ENCODE results near the gene ZNF469.
"Not testable (repeated sequence)": the region's sequence is repeated elsewhere in the genome, so short reads cannot be mapped to it uniquely, and the experiment has no call there.

Gene ZNF469

GRCh38 chr16:88395669-88396584 is 13.2 kb downstream of the ZNF469 start:
- no peak for DNase-seq

- DNase-seq = no peak
Observed at GRCh38 chr16:88398170-88398873, 15.6 kb downstream of the ZNF469 start.

GRCh38 chr16:88398874-88399178 is 16.1 kb downstream of the ZNF469 start:
- DNase-seq = no peak

- DNase-seq = no peak
Observed at GRCh38 chr16:88400186-88400585, 17.4 kb downstream of the ZNF469 start.

DNA sequence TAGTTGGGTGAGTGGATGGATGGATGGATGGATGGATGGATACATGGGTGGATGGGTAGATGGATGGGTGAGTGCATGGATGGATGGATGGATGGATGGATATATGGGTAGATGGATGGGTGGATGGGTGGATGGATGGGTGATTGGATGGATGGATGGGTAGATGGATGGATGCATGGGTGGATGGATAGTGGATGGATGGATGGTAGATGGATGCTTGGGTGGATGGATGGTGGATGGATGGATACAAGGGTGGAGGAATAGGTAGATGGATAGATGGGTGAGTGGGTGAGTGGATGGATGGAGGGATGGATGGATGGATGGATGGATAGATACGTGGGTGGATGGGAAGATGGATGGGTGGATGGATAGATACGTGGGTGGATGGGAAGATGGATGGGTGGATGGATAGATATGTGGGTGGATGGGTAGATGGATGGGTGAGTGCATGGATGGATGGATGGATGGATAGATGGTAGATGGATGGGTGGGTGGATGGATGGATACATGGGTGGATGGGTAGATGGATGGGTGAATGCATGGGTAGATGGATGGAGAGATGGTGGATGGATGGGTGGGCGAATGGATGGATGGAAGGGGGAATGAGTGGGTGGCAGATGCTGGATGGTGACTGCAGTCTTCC is 19.0 kb downstream of the ZNF469 start:
- no peak for DNase-seq

GRCh38 chr16:88402551-88403240 is 19.9 kb downstream of the ZNF469 start:
- no peak for DNase-seq

DNA sequence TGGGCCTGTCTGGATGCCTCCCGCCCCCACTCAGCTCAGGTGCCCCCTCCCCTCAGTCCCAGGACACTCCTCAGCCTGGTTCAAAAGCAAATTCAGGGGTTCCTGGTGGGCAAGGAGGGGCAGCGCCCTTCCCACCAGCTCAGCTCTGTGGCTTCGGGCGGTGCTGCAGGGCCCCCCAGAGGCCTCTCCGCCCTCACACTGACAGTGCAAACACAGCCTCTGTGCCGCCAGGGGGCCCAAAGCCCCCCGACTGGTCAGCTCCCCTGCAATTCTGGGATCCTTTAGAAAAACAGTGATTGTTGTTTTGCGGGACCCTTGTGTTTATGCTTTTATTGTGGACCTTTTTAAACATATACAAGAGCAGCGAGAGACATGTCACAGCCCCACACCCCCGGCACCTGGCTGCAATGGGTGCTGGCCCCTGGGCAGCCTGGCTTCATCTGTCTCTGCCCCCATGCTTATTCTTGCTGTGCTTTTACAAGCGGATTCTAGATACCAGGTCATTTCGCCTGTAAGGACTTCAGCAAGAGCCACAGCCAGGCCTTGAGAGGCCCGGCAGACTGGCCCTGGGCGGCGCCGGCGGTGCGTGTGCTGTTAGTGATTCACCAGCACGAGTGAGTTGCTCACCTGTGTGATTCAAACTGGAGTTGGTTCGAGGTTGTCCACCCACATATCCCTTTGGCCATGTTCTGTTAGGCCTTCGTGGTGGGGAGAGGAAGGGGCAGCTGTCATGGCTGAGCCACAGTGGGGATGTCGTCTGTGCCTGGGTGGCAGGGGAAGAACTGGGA is 21.2 kb downstream of the ZNF469 start:
- no peak for DNase-seq

- no peak for DNase-seq
Observed at GRCh38 chr16:88404769-88405168, 22.0 kb downstream of the ZNF469 start.

DNA sequence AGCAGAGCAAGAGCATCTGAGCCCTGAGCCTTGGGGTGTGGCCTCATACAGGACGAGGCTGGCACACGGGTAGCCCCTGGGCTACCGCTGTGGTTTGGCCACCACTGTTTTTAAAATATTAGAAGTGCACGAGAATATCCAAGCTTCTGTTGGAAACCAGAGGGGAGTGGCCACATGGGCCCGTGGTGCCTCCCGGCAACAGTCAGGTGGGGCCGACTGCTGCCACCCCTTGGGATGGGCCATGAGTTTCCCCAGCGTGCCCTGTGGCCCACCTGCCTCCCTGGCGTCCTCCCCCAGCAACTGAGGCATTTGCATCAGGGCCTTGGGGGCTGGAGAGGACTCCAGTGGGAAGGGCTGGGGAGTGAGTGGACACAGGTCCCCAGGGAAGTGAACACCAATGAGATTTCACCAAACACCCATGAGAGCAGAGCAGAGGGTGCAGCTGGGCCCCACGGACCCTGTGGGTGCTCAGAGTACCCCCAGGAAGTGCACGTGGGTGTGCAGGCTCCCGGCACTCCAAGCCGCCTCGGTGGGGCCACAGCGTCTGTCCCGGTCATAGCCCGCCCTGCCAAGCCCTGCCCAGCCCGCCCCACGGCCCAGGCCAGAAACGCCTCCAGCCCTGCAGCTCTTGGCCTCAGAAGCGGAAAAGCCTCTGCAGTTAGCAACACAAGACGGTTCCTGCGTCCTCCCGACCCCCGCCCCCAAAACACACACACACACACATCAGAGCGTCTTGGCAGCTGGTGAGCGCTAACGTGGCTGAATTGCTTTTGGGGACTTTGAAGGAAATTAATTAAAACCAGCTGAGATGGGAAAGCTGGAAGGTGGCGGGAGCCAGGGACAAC is 22.7 kb downstream of the ZNF469 start:
- no peak for DNase-seq

GRCh38 chr16:88406096-88407041 is 23.6 kb downstream of the ZNF469 start:
- DNase-seq = no peak

- DNase-seq = no peak
Observed at GRCh38 chr16:88407042-88407420, 24.3 kb downstream of the ZNF469 start.

GRCh38 chr16:88407807-88408206 is 25.0 kb downstream of the ZNF469 start:
- no peak for DNase-seq

DNA sequence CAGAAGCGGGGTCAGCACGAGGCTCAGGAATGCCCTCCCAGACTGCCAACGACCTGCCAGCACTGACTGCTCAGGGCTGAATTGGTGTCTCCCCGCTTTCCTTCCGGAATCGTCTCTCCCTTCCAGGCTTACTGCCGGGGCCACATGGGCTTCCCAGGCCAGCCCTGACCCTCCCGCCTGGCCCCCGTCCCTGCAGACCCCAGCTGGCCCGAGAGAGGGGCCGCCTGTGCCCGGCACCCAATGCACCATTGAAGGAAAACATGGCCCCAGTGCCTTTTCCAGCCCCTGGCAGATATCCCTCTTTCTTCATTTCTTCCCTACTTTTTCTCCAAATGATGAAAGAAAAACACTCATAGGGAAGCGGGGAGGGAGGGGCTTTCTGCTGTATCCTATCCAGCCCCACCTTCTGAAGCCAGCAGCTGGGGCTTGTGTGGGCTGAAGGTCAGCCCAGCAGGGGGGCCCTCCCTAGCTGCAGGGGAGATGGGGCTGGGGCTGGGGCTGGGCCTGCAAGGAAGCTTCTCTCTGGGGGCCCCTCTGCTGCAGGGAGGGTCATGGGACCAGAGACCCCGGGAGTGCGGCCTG is 25.9 kb downstream of the ZNF469 start:
- DNase-seq = no peak

DNA sequence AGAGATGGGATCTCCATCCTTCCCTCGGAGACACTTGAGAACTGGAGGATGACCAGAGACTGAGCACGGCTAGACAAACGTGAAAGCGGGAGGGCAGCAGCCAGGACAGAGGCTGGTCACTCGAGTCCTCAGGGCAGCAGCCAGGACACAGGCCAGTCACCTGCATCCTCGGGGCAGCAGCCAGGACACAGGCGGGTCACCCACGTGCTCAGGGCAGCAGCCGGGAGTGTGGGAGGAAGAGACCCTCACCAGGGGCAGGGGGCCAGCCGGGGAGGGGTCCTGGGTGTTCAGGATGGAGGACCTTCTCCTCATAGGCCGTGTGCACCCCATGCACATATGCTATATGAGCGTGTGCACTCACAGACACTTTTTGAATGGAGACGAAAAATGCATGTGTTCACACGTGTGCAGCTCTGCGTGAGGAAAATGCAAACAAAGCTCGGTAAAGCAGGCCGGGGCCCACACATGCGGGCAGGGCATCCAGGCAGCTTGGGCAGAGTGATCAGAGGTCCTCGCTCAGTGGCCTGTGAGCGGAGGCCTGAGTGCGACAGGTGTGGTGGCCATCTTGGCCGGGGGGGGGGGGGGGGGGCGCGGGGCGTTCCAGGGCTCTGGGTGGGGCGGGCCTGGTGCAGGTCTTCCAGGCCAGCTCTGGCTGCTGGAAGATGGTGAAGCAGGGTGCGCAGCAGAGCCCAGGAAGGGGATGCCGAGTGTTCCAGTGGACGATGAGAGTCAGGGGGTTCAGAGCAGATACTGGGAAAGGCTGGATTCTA is 26.7 kb downstream of the ZNF469 start:
- DNase-seq = no peak

GRCh38 chr16:88410297-88410968 is 27.7 kb downstream of the ZNF469 start:
- DNase-seq = not testable (repeated sequence)

- no peak for DNase-seq
Observed at GRCh38 chr16:88411951-88412576, 29.3 kb downstream of the ZNF469 start.

DNA sequence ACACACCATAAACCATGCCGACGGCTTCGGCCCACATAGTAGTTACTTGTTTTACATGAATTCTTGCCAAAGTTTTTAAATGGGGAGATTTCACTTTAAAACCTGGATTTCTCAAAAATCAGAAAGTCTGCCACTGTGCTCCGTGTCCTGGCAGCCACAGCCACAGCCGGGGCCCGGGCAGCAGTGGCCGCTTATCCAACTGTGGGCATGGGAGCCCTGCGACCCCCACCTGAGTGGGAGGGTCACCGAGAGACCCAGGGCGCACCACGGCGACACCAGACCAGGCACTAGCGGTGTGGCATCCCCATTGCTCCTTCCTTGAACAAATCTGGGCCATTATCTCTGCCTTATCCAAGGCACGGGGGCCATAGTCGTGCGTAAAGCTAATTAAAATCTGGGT is 30.0 kb downstream of the ZNF469 start:
- no peak for DNase-seq

GRCh38 chr16:88413231-88413630 is 30.5 kb downstream of the ZNF469 start:
- DNase-seq = no peak

All from activated CD4-positive, alpha-beta T cell treated with anti-CD3 and anti-CD28 coated beads for 4 hours (primary cell).